Neutrophil (primary cell): ENCODE results near the gene LRRC74B.
"Not testable (repeated sequence)": the region's sequence is repeated elsewhere in the genome, so short reads cannot be mapped to it uniquely, and the experiment has no call there.

Experiments used
- H3K27ac ChIP-seq: fragments of 200-600 bp; sonication (generic); 2 replicates; pipeline ENCODE4 v1.5.1; 2016; ENCODE audit warnings: mild to moderate bottlenecking, moderate library complexity
- H3K27me3 ChIP-seq: fragments of 200-600 bp; sonication (generic); 2 replicates; pipeline ENCODE4 v1.6.0; 2016; ENCODE audit warnings: mild to moderate bottlenecking
- H3K36me3 ChIP-seq: fragments of 200-600 bp; sonication (generic); 2 replicates; pipeline ENCODE4 v1.5.1; 2017
- H3K4me1 ChIP-seq, 2 experiments: fragments of 200-600 bp in 1 of 2; sonication (generic) in 1 of 2; 1 replicate in 1 of 2; 2 replicates in 1 of 2; pipeline versions ENCODE4 v1.5.1 to v1.6.1; 2013 to 2016; ENCODE audit warnings: low read depth in 1 of 2, low read length in 1 of 2, mild to moderate bottlenecking in 1 of 2, moderate library complexity in 1 of 2; ENCODE audit not compliant: control insufficient read depth in 1 of 2, insufficient read depth in 1 of 2
- H3K4me3 ChIP-seq, 2 experiments: fragments of 200-600 bp in 1 of 2; sonication (generic) in 1 of 2; 1 replicate in 1 of 2; 2 replicates in 1 of 2; pipeline ENCODE4 v1.5.1; 2013 to 2016; ENCODE audit warnings: low read depth in 1 of 2, low read length in 1 of 2, mild to moderate bottlenecking in 1 of 2, moderate library complexity in 1 of 2
- H3K9me3 ChIP-seq: fragments of 200-600 bp; sonication (generic); 2 replicates; pipeline ENCODE4 v1.5.1; 2016
- TF ChIP-seq, protein P1 (sequence below): fragments of 200-600 bp; sonication (generic); IDR thresholded peaks from 2 replicates; pipeline ENCODE4 v1.5.1; 2016; ENCODE audit warnings: antibody characterized with exemption

LRRC74B gene

DNA sequence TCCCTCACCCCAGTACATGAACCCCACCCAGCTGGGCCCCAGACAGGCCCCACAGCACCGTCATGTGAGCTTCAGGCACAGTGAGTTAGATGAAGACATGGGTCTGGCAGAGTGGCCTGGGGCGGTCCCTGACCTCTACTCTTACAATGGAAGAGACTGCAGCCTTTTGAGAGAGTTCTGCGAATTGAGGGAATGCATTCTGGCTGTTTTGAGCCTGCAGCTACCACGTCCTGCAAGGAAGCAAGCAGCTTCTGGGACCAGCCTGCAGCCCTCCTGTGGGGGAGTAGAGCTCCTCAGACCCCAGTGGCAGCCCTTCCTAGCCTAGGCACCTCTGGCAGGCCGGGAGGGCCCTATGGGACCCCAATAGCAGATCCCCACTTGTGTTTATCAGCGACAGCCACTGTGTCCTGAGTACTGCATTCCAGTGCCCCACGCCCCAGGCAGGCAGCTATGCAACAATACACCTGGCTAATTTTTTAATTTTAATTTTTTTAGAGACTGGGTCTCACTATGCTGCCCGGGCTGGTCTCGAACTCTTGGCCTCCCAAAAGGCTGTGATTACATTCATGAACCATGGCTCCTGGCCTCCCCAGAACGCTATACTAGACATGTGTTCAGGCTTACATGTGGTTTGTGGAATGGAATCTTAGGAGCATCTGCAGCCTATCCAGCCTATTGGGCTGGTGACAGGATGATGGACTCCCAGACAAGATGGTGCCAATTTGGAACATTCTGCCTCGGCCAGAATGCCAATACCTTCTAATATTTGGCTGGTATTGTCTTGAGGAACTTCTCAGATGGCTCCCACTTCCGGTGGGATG, 12.7 kb upstream of the LRRC74B start:
- no peaks in the 10 kb centered on the region for H3K9me3 ChIP-seq
- no peak overlapping the region for H3K27ac ChIP-seq
- no peaks in the 10 kb centered on the region for H3K4me1 ChIP-seq
- TF ChIP-seq, protein P1, sequence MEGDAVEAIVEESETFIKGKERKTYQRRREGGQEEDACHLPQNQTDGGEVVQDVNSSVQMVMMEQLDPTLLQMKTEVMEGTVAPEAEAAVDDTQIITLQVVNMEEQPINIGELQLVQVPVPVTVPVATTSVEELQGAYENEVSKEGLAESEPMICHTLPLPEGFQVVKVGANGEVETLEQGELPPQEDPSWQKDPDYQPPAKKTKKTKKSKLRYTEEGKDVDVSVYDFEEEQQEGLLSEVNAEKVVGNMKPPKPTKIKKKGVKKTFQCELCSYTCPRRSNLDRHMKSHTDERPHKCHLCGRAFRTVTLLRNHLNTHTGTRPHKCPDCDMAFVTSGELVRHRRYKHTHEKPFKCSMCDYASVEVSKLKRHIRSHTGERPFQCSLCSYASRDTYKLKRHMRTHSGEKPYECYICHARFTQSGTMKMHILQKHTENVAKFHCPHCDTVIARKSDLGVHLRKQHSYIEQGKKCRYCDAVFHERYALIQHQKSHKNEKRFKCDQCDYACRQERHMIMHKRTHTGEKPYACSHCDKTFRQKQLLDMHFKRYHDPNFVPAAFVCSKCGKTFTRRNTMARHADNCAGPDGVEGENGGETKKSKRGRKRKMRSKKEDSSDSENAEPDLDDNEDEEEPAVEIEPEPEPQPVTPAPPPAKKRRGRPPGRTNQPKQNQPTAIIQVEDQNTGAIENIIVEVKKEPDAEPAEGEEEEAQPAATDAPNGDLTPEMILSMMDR: no peak
- peaks cover 71% of the 10 kb centered on the region for H3K27me3 ChIP-seq
- H3K36me3 ChIP-seq: no peaks in the 10 kb centered on the region
- no peak overlapping the region for H3K4me3 ChIP-seq

DNA sequence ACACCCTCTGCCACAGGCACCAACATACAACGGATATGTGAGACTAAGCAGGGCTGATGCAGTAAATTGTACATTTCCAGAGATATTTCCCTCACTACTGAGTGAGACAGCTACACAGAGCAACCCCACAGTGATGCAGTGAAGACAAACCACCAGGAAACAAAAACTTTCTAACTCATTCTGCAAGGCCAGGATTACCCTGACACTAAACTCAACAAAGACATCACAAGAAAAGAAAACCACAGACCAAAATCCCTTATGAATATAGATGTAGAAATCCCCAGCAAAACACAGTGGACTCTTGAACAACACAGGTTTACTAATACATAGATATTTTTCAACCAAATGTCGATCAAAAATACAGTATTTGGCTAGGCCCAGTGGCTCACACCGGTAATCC, 11.9 kb upstream of the LRRC74B start:
- TF ChIP-seq, protein P1: no peak
- Histone ChIP-seq H3K4me3 (no peak overlapping the region), H3K4me1 (no peaks in the 10 kb centered on the region), H3K27ac (no peak overlapping the region), H3K27me3 (peaks cover 71% of the 10 kb centered on the region), H3K36me3 (no peaks in the 10 kb centered on the region), H3K9me3 (no peaks in the 10 kb centered on the region)

DNA sequence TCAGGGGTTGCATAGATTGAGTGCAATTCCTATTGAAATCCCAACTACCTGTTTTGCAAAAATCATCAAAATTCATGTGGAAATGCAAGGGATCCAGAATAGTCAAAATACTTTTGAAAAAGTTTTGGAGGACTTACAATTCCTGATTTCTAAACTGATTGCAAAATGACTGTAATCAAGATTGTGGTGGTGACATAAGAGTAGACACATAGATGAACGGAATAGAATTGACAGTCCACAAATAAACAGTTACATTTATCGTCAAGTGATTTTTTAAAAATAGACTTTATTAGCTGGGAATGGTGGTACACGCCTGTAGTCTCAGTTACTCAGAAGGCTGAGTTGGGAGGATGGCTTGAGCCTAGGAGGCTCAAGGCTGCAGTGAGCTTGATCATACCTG, 10.8 kb upstream of the LRRC74B start:
- peaks cover 64% of the 10 kb centered on the region for H3K27me3 ChIP-seq
- H3K36me3 ChIP-seq: no peaks in the 10 kb centered on the region
- no peak overlapping the region for H3K27ac ChIP-seq
- TF ChIP-seq, protein P1: no peak
- no peaks in the 10 kb centered on the region for H3K9me3 ChIP-seq
- H3K4me1 ChIP-seq: no peaks in the 10 kb centered on the region
- no peak overlapping the region for H3K4me3 ChIP-seq

DNA sequence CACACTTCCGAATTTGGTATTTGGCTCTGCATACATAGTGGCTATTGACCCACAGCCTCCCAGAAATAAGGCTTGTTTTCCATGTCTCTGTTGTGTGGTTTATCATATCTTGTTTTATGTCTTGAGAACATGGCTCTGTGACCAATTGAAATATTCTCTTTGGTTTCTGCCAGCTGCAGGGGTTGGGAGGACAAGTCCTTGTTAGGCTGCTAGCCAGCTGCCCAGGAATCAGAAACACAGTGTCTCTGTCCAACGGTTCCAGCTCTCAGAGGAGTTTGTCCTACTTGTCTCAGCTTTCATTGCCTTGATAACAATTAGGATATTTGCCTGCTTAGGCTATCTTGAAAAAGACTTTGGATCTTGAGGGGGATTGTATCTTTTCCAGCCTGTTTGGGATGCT, 7.3 kb upstream of the LRRC74B start:
- Histone ChIP-seq H3K9me3 (no peaks in the 10 kb centered on the region), H3K4me3 (no peak overlapping the region), H3K27me3 (peaks cover 38% of the 10 kb centered on the region), H3K4me1 (no peaks in the 10 kb centered on the region), H3K27ac (no peak overlapping the region), H3K36me3 (no peaks in the 10 kb centered on the region)
- TF ChIP-seq, protein P1: no peak

DNA sequence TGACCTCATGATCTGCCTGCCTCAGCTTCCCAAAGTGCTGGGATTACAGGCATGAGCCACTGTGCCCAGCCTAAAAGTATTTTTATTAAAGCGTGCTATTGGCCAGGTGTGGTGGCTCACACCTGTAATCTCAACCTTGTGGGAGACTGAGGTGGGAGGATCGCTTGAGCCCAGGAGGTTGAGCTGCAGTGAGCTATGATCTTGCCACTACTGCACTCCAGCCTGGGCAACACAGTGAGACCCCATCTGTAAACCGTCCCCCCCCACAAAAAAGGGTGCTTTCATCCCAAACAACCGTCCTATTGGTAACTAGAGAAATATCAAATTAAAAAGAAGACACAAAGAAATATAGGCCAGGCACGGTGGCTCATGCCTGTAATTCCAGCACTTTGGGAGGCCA, 6.6 kb upstream of the LRRC74B start:
- H3K9me3 ChIP-seq, H3K36me3 ChIP-seq, H3K4me1 ChIP-seq, H3K4me3 ChIP-seq, H3K27ac ChIP-seq: not testable (repeated sequence)
- H3K27me3 ChIP-seq: peaks cover 38% of the 10 kb centered on the region

DNA sequence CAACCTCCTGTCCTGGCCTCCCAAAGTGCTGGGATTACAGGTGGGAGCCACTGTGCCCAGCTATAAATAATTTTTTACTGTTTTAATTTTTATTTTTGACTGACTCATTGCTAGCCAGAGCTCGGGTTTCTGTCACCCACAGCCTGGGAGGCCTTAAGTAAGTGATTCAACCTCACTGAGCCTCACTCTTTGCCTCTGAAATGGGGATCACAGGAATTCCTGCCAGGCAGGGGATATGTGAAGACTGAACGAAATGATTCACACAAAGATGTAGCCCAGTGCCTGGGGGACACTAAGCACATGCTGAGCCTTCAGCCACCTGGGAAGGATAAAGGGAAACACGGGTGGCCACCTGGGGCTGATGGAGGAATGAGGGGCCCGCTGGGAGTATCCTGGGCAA, 3.8 kb upstream of the LRRC74B start:
- no peak overlapping the region for H3K4me3 ChIP-seq
- no peak overlapping the region for H3K27ac ChIP-seq
- H3K36me3 ChIP-seq: no peaks in the 10 kb centered on the region
- no peaks in the 10 kb centered on the region for H3K9me3 ChIP-seq
- H3K27me3 ChIP-seq: peaks cover 52% of the 10 kb centered on the region
- TF ChIP-seq, protein P1: no peak
- H3K4me1 ChIP-seq: peaks cover 0 to 4% of the 10 kb centered on the region in 2 experiments
